Activated CD4-positive, alpha-beta T cell treated with anti-CD3 and anti-CD28 coated beads, Interleukin-10, Interleukin-2, amounts not matched to agents 100 ng/mL and 50 ng/mL, durations not matched to agents 16 hours and 8 hours (primary cell): ENCODE data around the gene RNF17.

ENCODE experiments used
- DNase-seq: peaks from one replicate; pipeline ENCODE4 v3.0.0-alpha.2; 2020

RNF17 gene

GRCh38 chr13:24906268-24906667 is 142.3 kb downstream of the RNF17 start:
- DNase-seq: no peak

GRCh38 chr13:24910502-24911132 is 146.6 kb downstream of the RNF17 start:
- no peak for DNase-seq

DNA sequence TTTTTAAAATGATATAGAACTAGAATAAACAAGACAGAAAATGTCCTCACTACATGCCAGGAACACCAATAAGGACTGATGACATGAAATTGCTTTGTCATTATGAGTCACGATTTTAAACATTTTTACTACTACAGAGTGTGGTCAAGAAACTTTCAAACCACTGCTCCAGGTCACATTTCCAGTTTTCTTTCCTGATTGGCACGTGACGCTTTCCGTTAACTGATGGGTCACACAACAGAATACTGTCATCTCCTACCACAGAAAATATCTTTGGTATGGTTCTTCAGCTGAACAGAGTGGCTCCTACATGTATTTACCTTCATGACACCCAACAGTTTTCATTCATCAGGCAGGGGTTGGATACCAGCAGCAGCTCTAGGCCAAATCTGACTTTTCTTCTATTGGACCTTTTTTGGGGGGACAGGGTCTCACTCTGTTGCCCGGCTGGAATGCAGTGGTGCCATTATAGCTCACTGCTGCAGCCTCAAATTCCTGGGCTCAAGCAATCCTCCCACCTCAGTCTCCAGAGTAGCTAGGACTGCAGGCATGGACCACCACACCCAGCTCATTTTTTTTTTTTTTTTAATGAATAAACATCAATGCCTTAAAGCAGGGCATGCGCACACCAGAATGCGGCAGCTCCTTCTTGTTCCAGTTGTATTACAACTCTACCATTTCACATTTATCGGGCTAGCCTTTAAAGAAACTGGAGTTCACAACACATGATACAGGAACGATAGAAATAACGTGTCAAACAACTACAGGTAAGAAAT is 147.4 kb downstream of the RNF17 start:
- peak; percentile 73 for DNase-seq

- no peak for DNase-seq
Measured at GRCh38 chr13:24916464-24916863, 152.5 kb downstream of the RNF17 start.

GRCh38 chr13:24921003-24921402 is 157.0 kb downstream of the RNF17 start:
- DNase-seq: no peak

GRCh38 chr13:24921881-24922280 is 157.9 kb downstream of the RNF17 start:
- no peak for DNase-seq

GRCh38 chr13:24922387-24922744 is 158.4 kb downstream of the RNF17 start:
- peak; percentile 45 for DNase-seq

DNA sequence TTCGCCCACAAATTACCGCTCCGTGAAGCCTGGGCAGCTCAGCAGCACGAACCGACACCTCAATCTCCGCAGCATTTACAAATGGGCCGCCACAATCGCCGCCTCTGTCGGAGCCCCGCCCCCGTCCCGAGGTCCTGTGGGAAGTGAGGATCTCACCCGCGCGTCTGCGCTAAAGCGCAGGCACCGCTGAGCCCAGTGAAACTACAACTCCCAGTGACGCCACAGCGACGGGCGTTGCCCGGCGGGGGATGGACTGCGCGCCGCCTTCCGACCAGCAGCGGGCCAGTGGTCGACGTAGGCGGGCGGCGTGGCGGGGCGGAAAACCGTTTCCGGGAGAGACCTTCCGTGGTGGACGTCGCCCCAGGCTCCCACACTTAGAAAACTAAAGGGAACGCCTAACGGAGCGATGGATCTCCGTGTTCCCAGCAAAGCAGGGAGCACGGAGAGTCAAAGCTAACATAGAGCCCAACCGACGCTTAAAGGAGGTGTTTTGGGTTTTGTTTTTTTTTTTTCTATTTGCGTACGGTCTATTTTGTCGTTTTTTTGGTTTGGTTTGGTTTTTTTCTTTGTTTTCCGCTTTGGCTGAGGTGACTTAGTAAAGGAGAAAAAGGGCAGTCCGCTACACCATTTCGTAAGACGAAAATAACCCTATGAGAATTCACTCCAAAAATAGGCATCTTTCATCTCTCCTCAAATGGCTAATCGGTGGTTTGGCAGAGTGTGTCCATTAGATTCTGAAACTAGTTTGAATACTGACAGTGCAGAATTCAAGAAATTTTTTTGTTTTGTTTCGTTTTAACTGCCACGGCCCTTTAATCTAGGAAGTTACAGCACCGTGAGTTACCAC is 159.0 kb downstream of the RNF17 start:
- DNase-seq: peak; percentile 98

GRCh38 chr13:24925318-24926231 is 161.6 kb downstream of the RNF17 start:
- no peak for DNase-seq

DNA sequence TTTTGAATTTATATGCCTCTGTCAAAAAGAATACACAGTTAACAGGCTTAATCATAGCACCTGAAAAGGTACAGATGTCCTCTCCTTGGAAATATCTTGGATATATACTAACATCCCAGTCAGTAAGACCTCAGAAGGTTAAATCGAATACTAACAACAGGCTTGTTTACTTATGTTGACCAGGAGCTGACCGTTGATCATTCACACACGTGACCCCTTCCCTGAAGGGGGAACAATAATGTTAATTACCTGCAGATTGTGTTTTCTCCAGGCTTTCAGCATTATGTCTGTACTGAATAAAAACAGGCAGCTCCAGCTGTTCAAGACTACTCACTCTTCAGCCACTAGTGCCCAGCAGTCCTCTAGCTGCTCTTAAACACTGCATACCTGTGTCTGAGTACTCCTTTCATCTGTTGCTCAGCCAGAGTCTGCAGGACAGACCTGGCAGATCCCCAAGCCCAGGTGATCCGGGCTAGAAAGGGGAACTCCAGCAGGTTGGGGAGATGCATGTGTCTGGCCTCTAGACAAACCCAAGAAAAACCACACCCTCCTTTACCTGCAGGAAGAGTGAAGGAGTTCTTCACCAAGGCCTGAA is 163.9 kb downstream of the RNF17 start:
- no peak for DNase-seq

DNA sequence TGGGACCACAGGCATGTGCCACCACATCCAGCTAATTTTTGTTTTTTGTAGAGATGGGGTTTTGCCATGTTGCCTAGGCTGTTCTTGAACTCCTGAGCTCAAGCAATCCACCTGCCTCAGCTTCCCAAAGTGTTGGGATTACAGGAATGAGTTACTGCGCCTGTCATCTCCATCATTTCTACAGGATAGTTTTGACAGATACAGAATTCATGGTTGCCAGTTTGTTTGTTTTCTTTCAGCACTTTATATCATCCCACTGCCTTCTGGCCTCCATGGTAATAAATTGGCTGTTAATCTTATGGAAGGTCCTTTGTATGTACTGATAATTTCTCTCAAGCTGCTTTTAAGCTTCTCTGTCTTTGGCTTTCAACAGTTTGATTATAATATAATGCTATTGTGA is 165.2 kb downstream of the RNF17 start:
- no peak for DNase-seq
